GM23248 (cell line): Measurements from ENCODE around the gene ZNF160.

ENCODE experiments used
- EZH2 ChIP-seq: fragments of 200-600 bp; sonication (generic); IDR thresholded peaks from 2 replicates; pipeline ENCODE4 v1.6.1; 2018; ENCODE audit warnings: antibody characterized with exemption, mild to moderate bottlenecking; ENCODE audit not compliant: insufficient read depth, poor library complexity, severe bottlenecking
- EZH2phosphoT487 ChIP-seq: fragments of 200-600 bp; sonication (generic); IDR thresholded peaks from 2 replicates; pipeline ENCODE4 v1.6.1; 2018; ENCODE audit warnings: antibody characterized with exemption, moderate library complexity, mild to moderate bottlenecking, low read depth; ENCODE audit not compliant: insufficient read depth

GRCh38 chr19:53136432-53136831 lies 33.2 kb upstream of the ZNF160 start:
- TF ChIP-seq EZH2: no peak
- TF ChIP-seq EZH2phosphoT487: no peak
